Measurements from ENCODE around the gene ZNF839.

Gene ZNF839

DNA sequence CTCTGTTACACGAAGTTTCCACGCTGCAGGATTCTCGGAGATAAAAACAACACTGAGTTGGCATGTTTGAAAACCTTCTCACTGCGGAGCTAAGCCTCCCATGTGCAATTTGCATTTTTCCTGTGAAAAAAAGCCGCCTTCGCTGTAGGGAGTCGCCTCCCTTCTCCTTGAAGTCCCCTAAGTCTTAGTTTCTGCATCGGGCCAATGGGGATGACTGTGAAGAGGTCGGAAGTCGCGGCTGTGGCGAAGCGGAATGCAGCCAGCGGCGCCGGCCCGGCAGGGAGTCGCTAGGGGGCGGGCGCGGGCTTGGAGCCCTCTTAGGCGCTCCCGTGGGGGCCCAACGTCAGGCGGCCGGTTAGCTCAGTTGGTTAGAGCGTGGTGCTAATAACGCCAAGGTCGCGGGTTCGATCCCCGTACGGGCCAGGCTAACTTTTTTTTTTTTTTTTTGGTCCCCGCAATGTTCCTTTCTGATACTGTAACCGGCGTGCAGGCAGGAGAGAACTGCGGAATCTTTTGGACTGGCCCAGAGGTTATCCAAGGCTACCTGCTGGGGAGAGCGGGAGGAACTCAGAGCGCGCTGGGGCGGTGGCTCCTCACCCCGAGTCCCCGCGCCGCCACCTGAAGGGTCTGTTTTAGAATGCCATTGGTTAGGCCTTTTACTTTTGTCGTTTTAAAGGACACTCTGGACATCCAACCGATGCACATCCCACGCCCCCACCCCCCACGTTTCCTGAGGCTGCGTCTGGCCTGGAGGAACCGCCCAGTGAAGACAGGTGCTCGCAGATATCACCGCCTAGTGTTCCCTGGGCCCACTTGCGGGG lies 2.6 kb upstream of the ZNF839 start (continued):
- TF ChIP-seq ZNF768 (tag by site-specific recombination; IDR thresholded peaks at IDR 0.05): no peak
- TF ChIP-seq ZNF10 (tag by site-specific recombination; IDR thresholded peaks at IDR 0.05): peak; percentile 42; the same call in 1 of the 2 replicates
- TF ChIP-seq ZNF121 (tag by site-specific recombination; IDR thresholded peaks at IDR 0.05): peak; percentile 21; the same call in 1 of the 2 replicates
- TF ChIP-seq, protein P1, sequence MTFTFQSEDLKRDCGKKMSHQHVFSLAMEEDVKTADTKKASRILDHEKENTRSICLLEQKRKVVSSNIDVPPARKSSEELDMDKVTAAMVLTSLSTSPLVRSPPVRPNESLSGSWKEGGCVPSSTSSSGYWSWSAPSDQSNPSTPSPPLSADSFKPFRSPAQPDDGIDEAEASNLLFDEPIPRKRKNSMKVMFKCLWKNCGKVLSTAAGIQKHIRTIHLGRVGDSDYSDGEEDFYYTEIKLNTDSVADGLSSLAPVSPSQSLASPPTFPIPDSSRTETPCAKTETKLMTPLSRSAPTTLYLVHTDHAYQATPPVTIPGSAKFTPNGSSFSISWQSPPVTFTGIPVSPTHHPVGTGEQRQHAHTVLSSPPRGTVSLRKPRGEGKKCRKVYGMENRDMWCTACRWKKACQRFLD (tag by site-specific recombination; IDR thresholded peaks at IDR 0.05): no peak
- peak; percentile 84; the same call in 1 of the 2 replicates for TF ChIP-seq ZNF335 (tag by site-specific recombination; conservative IDR thresholded peaks at IDR 0.05)
- no peak for TF ChIP-seq ZNF214 (tag by site-specific recombination; IDR thresholded peaks at IDR 0.05; ENCODE audit: borderline replicate concordance)
- TF ChIP-seq ZNF350 (tag by site-specific recombination; IDR thresholded peaks at IDR 0.05): no peak
- TF ChIP-seq ZNF837 (tag by site-specific recombination; IDR thresholded peaks at IDR 0.05): no peak
- TF ChIP-seq, protein P2, sequence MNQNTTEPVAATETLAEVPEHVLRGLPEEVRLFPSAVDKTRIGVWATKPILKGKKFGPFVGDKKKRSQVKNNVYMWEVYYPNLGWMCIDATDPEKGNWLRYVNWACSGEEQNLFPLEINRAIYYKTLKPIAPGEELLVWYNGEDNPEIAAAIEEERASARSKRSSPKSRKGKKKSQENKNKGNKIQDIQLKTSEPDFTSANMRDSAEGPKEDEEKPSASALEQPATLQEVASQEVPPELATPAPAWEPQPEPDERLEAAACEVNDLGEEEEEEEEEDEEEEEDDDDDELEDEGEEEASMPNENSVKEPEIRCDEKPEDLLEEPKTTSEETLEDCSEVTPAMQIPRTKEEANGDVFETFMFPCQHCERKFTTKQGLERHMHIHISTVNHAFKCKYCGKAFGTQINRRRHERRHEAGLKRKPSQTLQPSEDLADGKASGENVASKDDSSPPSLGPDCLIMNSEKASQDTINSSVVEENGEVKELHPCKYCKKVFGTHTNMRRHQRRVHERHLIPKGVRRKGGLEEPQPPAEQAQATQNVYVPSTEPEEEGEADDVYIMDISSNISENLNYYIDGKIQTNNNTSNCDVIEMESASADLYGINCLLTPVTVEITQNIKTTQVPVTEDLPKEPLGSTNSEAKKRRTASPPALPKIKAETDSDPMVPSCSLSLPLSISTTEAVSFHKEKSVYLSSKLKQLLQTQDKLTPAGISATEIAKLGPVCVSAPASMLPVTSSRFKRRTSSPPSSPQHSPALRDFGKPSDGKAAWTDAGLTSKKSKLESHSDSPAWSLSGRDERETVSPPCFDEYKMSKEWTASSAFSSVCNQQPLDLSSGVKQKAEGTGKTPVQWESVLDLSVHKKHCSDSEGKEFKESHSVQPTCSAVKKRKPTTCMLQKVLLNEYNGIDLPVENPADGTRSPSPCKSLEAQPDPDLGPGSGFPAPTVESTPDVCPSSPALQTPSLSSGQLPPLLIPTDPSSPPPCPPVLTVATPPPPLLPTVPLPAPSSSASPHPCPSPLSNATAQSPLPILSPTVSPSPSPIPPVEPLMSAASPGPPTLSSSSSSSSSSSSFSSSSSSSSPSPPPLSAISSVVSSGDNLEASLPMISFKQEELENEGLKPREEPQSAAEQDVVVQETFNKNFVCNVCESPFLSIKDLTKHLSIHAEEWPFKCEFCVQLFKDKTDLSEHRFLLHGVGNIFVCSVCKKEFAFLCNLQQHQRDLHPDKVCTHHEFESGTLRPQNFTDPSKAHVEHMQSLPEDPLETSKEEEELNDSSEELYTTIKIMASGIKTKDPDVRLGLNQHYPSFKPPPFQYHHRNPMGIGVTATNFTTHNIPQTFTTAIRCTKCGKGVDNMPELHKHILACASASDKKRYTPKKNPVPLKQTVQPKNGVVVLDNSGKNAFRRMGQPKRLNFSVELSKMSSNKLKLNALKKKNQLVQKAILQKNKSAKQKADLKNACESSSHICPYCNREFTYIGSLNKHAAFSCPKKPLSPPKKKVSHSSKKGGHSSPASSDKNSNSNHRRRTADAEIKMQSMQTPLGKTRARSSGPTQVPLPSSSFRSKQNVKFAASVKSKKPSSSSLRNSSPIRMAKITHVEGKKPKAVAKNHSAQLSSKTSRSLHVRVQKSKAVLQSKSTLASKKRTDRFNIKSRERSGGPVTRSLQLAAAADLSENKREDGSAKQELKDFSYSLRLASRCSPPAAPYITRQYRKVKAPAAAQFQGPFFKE (tag by site-specific recombination; IDR thresholded peaks at IDR 0.05; ENCODE audit: borderline replicate concordance): no peak
- TF ChIP-seq, protein P3, sequence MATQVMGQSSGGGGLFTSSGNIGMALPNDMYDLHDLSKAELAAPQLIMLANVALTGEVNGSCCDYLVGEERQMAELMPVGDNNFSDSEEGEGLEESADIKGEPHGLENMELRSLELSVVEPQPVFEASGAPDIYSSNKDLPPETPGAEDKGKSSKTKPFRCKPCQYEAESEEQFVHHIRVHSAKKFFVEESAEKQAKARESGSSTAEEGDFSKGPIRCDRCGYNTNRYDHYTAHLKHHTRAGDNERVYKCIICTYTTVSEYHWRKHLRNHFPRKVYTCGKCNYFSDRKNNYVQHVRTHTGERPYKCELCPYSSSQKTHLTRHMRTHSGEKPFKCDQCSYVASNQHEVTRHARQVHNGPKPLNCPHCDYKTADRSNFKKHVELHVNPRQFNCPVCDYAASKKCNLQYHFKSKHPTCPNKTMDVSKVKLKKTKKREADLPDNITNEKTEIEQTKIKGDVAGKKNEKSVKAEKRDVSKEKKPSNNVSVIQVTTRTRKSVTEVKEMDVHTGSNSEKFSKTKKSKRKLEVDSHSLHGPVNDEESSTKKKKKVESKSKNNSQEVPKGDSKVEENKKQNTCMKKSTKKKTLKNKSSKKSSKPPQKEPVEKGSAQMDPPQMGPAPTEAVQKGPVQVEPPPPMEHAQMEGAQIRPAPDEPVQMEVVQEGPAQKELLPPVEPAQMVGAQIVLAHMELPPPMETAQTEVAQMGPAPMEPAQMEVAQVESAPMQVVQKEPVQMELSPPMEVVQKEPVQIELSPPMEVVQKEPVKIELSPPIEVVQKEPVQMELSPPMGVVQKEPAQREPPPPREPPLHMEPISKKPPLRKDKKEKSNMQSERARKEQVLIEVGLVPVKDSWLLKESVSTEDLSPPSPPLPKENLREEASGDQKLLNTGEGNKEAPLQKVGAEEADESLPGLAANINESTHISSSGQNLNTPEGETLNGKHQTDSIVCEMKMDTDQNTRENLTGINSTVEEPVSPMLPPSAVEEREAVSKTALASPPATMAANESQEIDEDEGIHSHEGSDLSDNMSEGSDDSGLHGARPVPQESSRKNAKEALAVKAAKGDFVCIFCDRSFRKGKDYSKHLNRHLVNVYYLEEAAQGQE (tag by site-specific recombination; IDR thresholded peaks at IDR 0.05): peak; percentile 53; the same call in 1 of the 2 replicates
- no peak for TF ChIP-seq ZNF140 (tag by site-specific recombination; IDR thresholded peaks at IDR 0.05)
- TF ChIP-seq ZNF530 (tag by site-specific recombination; IDR thresholded peaks at IDR 0.05; ENCODE audit: low read depth): no peak
- peak; percentile 84 for TF ChIP-seq KLF10 (tag by site-specific recombination; IDR thresholded peaks at IDR 0.05)
- TF ChIP-seq ZNF571 (tag by site-specific recombination; IDR thresholded peaks at IDR 0.05): no peak
- TF ChIP-seq, protein P4, sequence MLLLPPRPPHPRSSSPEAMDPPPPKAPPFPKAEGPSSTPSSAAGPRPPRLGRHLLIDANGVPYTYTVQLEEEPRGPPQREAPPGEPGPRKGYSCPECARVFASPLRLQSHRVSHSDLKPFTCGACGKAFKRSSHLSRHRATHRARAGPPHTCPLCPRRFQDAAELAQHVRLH (tag by site-specific recombination; IDR thresholded peaks at IDR 0.05): peak; percentile 78; the same call in 1 of the 2 replicates
- TF ChIP-seq ZNF629 (tag by site-specific recombination; IDR thresholded peaks at IDR 0.05): peak; percentile 91
- TF ChIP-seq, protein P5, sequence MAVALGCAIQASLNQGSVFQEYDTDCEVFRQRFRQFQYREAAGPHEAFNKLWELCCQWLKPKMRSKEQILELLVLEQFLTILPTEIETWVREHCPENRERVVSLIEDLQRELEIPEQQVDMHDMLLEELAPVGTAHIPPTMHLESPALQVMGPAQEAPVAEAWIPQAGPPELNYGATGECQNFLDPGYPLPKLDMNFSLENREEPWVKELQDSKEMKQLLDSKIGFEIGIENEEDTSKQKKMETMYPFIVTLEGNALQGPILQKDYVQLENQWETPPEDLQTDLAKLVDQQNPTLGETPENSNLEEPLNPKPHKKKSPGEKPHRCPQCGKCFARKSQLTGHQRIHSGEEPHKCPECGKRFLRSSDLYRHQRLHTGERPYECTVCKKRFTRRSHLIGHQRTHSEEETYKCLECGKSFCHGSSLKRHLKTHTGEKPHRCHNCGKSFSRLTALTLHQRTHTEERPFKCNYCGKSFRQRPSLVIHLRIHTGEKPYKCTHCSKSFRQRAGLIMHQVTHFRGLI (tag by site-specific recombination; IDR thresholded peaks at IDR 0.05): peak; percentile 69; the same call in 1 of the 2 replicates
- TF ChIP-seq, protein P6, sequence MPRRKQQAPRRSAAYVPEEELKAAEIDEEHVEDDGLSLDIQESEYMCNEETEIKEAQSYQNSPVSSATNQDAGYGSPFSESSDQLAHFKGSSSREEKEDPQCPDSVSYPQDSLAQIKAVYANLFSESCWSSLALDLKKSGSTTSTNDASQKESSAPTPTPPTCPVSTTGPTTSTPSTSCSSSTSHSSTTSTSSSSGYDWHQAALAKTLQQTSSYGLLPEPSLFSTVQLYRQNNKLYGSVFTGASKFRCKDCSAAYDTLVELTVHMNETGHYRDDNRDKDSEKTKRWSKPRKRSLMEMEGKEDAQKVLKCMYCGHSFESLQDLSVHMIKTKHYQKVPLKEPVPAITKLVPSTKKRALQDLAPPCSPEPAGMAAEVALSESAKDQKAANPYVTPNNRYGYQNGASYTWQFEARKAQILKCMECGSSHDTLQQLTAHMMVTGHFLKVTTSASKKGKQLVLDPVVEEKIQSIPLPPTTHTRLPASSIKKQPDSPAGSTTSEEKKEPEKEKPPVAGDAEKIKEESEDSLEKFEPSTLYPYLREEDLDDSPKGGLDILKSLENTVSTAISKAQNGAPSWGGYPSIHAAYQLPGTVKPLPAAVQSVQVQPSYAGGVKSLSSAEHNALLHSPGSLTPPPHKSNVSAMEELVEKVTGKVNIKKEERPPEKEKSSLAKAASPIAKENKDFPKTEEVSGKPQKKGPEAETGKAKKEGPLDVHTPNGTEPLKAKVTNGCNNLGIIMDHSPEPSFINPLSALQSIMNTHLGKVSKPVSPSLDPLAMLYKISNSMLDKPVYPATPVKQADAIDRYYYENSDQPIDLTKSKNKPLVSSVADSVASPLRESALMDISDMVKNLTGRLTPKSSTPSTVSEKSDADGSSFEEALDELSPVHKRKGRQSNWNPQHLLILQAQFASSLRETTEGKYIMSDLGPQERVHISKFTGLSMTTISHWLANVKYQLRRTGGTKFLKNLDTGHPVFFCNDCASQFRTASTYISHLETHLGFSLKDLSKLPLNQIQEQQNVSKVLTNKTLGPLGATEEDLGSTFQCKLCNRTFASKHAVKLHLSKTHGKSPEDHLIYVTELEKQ (tag by site-specific recombination; IDR thresholded peaks at IDR 0.05; ENCODE audit: borderline replicate concordance): peak; percentile 70; the same call in 1 of the 2 replicates
- TF ChIP-seq, protein P7, sequence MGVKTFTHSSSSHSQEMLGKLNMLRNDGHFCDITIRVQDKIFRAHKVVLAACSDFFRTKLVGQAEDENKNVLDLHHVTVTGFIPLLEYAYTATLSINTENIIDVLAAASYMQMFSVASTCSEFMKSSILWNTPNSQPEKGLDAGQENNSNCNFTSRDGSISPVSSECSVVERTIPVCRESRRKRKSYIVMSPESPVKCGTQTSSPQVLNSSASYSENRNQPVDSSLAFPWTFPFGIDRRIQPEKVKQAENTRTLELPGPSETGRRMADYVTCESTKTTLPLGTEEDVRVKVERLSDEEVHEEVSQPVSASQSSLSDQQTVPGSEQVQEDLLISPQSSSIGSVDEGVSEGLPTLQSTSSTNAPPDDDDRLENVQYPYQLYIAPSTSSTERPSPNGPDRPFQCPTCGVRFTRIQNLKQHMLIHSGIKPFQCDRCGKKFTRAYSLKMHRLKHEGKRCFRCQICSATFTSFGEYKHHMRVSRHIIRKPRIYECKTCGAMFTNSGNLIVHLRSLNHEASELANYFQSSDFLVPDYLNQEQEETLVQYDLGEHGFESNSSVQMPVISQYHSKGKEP (tag by site-specific recombination; IDR thresholded peaks at IDR 0.05): peak; percentile 81
- peak; percentile 81 for TF ChIP-seq ZFHX2 (tag by site-specific recombination; conservative IDR thresholded peaks at IDR 0.05)
